SU-DHL-6 (cell line): ENCODE results near the gene PRSS21.

Experiments used
- CTCF ChIP-seq: fragments of 200-600 bp; sonication (generic); IDR thresholded peaks from one replicate; pipeline ENCODE4 v1.5.1; 2017; ENCODE audit warnings: antibody characterized with exemption, mild to moderate bottlenecking, low read length, moderate library complexity; ENCODE audit not compliant: insufficient read depth, poor library complexity, severe bottlenecking
- EZH2phosphoT487 ChIP-seq: fragments of 200-600 bp; sonication (generic), shearing (Covaris generic); conservative IDR thresholded peaks from 2 replicates; pipeline ENCODE4 v1.6.1; 2018; ENCODE audit warnings: mild to moderate bottlenecking, antibody characterized with exemption, low read length, moderate library complexity, mixed read lengths

GRCh38 chr16:2826591-2827373 is 9.7 kb downstream of the PRSS21 start:
- TF ChIP-seq CTCF: no peak
- TF ChIP-seq EZH2phosphoT487: no peak
